SKM-1 (cell line): ENCODE results near the gene HCRT.
"Not testable (repeated sequence)": the region's sequence is repeated elsewhere in the genome, so short reads cannot be mapped to it uniquely, and the experiment has no call there.

Source experiments
- DNase-seq: peaks from one replicate; lab custom pipeline; 2025; ENCODE audit not compliant: unreplicated experiment; lab: John Stamatoyannopoulos, UW

The HCRT gene

DNA sequence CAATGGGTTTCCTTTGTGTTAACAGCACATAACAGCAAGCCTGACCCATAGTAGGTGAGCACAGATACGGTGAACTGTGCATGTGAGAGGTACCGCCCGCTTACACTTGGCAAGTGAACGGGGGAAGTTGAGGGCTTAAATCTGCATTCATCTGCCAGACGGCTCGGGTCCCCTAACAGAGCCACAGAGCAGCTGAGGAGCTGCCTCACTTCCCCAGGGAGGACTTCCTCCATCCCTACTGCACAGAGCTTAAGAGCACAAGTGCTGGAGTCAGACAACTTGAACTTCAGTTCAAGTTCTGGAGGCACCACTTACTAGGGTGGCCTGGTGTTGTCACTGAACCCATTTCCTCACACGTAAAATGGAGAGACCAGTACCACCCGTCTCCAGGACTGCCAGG, 43.9 kb downstream of the HCRT start:
- DNase-seq = no peak

DNA sequence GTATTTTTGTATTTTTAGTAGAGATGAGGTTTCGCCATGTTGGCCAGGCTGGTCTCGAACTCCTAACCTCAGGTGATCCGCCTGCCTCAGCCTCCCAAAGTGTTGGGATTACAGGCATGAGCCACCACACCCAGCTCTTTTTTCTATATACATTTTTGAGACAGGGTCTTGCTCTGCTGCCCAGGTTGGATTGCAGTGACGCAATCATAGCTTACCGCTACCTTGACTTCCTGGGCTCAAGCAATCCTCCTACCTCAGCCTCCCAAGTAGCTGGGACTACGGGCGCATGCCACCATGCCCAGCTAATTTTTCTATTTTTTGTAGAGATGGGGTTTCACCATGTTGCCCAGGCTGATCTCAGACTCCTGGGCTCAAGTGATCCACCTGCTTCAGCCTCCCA, 44.6 kb downstream of the HCRT start:
- not testable (repeated sequence) for DNase-seq

DNA sequence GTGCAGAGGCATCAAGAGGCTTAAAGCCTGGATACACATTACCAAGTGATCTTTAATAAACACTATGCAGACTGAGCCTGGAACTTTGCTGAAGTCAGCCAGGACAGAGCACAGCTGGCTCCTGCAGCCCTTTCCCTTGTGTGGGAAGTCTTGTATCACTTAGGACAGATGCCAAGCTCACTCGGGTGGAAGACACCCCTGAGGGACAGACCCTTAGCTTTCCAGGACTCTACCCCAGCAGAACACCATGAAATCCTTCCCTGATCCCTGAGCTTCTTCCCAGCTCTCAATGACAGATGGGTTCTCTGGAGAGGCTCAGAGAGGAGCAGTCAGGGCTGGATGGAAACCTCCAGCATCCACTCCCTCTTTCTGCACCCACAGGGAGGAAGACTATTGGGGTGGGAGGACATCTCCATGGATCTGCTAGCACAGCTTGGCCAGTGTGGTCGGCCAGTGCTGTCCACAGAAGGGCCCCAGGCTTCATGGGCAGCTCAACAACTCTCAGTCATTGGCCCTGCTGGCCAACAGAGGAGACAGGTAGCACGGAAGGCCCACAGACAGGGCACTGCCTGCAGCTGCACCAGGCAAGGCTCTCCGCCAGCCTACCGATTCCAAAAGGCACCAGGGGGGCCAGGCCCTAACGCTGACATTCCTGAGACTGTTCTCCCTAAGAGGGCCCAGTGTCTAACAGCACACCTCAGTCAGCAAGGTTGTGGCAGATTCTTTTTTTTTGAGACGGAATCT, 46.3 kb downstream of the HCRT start:
- DNase-seq = no peak

- DNase-seq = no peak
These were observed 48.6 kb downstream of the HCRT start for GRCh38 chr17:42136654-42137051.

GRCh38 chr17:42135664-42136653, 49.3 kb downstream of the HCRT start:
- peak; percentile 26 for DNase-seq

- DNase-seq = no peak
These were observed 50.1 kb downstream of the HCRT start for GRCh38 chr17:42135151-42135550.
